Measurements from ENCODE around the gene MYRFL. TPM values are rescaled to one million over a fixed set of nuclear protein-coding genes. Genes with fewer than 3 reads are reported as not detected.
A peak's percentile ranks its signal among the peaks of the same experiment; 100 is the strongest.
"Not testable (repeated sequence)": the region's sequence is repeated elsewhere in the genome, so short reads cannot be mapped to it uniquely, and the experiment has no call there.

Gene MYRFL
- total RNA-seq, 4 donors from 2014 or later = not detected

DNA sequence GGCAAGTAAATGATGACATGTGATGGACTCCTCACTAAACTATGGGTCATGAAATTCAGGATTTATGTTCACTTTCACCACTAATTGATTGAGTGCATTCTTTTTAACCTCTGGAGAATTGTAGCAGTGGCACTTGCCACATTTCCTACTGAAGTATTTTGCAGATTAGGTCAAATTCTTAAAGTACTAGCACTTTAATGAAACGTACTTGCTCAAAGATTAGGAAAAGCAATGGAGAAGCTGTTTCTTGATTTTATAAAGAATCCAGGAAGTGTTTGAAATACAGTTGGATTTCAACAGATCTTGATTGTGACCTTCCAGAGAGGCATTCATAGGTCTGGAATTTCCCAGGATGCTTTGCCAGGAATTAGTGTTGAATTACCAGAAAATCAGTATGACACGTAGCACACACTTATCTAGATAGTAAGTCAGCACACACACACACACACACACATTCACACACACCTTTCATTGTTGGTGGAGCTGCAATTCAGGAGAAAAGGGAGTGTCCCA lies 162.6 kb downstream of the MYRFL start:
- WGBS = 10% methylated on average over 2 of the region's 2 CpGs
- Histone ChIP-seq H3K36me3 (no peaks in the 10 kb centered on the region), H3K27me3 (no peaks in the 10 kb centered on the region), H3K9me3 (no peaks in the 10 kb centered on the region), H3K4me3 (peak overlapping the region in 2 of 4 donors; percentile 16 to 22), H3K4me1 (peaks cover 0 to 22% (median 21%) of the 10 kb centered on the region in 4 donors), H3K27ac (replicated peaks in 1 of 4) (peak overlapping the region; percentile 19 to 72 (median 44))
- DNase-seq (ENCODE audit: extremely low spot score) = no peak
- intact Hi-C loops (cut with DNase I) = no loop called here
- TF ChIP-seq, protein P1, sequence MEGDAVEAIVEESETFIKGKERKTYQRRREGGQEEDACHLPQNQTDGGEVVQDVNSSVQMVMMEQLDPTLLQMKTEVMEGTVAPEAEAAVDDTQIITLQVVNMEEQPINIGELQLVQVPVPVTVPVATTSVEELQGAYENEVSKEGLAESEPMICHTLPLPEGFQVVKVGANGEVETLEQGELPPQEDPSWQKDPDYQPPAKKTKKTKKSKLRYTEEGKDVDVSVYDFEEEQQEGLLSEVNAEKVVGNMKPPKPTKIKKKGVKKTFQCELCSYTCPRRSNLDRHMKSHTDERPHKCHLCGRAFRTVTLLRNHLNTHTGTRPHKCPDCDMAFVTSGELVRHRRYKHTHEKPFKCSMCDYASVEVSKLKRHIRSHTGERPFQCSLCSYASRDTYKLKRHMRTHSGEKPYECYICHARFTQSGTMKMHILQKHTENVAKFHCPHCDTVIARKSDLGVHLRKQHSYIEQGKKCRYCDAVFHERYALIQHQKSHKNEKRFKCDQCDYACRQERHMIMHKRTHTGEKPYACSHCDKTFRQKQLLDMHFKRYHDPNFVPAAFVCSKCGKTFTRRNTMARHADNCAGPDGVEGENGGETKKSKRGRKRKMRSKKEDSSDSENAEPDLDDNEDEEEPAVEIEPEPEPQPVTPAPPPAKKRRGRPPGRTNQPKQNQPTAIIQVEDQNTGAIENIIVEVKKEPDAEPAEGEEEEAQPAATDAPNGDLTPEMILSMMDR (IDR thresholded peaks at IDR 0.05) = no peak
- TF ChIP-seq EP300 (IDR thresholded peaks at IDR 0.05) = no peak
- TF ChIP-seq POLR2AphosphoS5 (IDR thresholded peaks at IDR 0.05) = peak in 1 of 2 donors; percentile 46

DNA sequence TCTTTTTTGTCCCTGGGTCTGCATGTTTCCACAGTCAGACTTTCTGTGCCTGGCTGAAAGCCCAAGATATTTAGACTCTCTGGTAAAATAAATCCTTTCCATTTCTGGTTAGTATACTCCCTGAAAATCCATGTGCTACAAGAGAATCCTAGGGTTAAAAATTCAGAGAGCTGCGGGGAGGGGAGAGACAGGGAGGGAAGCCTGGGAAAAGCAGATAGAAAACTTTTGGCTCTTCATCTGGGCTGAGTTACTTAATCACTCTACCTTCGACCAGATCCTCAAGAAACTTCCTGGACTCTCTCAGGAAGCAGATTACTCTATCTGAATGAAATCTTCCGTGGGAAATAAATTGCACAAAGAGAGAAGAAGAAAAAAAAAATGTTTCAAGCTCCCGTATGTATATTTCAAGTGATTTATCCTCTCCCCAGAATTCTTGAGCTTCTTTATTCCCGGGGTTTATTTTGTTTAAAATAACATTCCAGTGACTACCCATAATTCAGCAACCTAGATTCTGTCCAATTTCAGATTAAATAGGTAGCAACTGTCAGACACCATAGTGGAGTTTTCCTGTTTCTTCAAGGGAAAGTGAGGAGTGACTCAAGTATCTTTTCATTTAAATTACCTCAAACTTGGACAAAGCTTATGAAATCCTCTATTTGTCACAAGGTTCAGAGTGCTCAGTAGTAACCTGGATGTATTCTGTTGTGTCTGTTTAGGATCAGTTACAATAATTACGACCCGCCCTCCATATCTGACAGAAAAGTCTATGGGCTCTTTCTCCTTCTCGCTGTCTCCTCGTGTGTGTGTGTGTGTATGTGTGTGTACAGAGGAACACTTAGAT lies 163.7 kb downstream of the MYRFL start:
- intact Hi-C loops (cut with DNase I) = no loop called here
- no peaks in the 10 kb centered on the region for H3K9me3 ChIP-seq
- no peaks in the 10 kb centered on the region for H3K36me3 ChIP-seq
- no peaks in the 10 kb centered on the region for H3K27me3 ChIP-seq
- TF ChIP-seq EP300 (IDR thresholded peaks at IDR 0.05) (no peak), POLR2A (IDR thresholded peaks at IDR 0.05; ENCODE audit: low read depth) (no peak), POLR2AphosphoS5 (IDR thresholded peaks at IDR 0.05) (no peak)
- TF ChIP-seq, protein P1 (IDR thresholded peaks at IDR 0.05) = no peak
- peak overlapping the region; percentile 19 to 72 (median 44) for H3K27ac ChIP-seq (replicated peaks in 1 of 4)
- no peak for DNase-seq (ENCODE audit: extremely low spot score)
- H3K4me3 ChIP-seq = peak overlapping the region; percentile 13 to 22 (median 19)
- WGBS = 32% methylated on average over 9 of the region's 9 CpGs
- H3K4me1 ChIP-seq = peaks cover 0 to 22% (median 21%) of the 10 kb centered on the region in 4 donors

DNA sequence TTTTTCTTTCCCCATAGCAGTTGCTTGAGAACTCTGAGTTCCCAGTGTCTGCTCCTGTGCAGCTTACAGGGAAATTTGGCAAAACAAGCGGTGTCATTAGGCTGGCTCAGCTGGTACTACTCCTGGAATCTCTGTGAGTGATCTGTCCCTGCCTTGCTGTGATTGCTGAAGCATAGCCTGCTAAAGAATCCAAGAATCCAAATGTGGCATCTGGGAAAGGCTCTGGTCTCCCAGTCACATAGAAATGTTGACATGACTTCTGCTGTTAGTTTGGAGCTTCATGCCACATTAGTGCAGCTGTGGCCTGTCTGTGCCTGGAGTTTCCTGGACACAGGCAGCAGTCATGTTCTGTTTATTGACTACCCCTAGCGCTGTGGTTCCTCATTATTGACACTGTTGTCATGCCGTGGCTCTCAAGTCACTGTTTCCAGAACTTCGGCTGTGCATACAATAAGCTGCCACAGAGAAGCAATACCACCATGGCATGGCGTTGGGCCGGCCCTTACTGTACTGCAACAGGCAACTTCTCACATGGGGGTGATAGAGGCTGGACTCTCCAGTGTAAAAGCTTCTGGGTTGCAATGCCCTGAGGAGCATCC lies 166.8 kb downstream of the MYRFL start:
- TF ChIP-seq POLR2A (IDR thresholded peaks at IDR 0.05; ENCODE audit: low read depth) = no peak
- TF ChIP-seq, protein P1 (IDR thresholded peaks at IDR 0.05) = no peak
- TF ChIP-seq POLR2AphosphoS5 (IDR thresholded peaks at IDR 0.05) = no peak
- TF ChIP-seq EP300 (IDR thresholded peaks at IDR 0.05) = no peak
- Histone ChIP-seq H3K4me3 (no peak overlapping the region), H3K36me3 (no peaks in the 10 kb centered on the region), H3K27me3 (no peaks in the 10 kb centered on the region), H3K4me1 (peaks cover 0 to 22% (median 21%) of the 10 kb centered on the region in 4 donors), H3K27ac (replicated peaks in 1 of 4) (no peak overlapping the region), H3K9me3 (no peaks in the 10 kb centered on the region)
- intact Hi-C loops (cut with DNase I) = no loop called here
- no peak for DNase-seq (ENCODE audit: extremely low spot score)
- WGBS = 96% methylated on average over 5 of the region's 6 CpGs

DNA sequence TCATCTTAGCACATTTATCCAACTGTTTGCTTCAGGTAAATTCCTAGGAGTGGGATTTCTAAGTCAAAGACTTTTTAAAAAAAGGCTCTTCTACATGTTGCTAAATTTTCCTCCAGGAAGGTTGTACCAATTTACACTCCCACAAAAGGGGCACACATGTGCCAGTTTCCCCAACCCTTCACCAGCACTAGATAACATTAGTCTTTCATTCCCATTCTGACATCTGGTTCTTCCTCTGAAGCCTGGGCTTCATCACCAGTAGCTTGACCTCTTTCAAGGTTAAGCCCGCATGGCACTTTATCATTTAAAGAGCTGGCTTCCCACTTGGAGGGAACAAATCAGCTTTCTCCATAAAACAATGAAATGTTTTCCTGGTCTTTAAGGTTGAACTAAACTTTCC lies 168.4 kb downstream of the MYRFL start:
- WGBS = 87% methylated on average over 1 of the region's 1 CpG
- DNase-seq (ENCODE audit: extremely low spot score) = no peak
- Histone ChIP-seq H3K9me3 (no peaks in the 10 kb centered on the region), H3K27me3 (no peaks in the 10 kb centered on the region), H3K27ac (replicated peaks in 1 of 4) (no peak overlapping the region), H3K4me3 (no peak overlapping the region), H3K36me3 (no peaks in the 10 kb centered on the region), H3K4me1 (peaks cover 0 to 10% (median 8%) of the 10 kb centered on the region in 4 donors)
- intact Hi-C loops (cut with DNase I) = no loop called here
- TF ChIP-seq, protein P1 (IDR thresholded peaks at IDR 0.05) = no peak
- TF ChIP-seq EP300 (IDR thresholded peaks at IDR 0.05) (no peak), POLR2A (IDR thresholded peaks at IDR 0.05; ENCODE audit: low read depth) (no peak), POLR2AphosphoS5 (IDR thresholded peaks at IDR 0.05) (no peak)

DNA sequence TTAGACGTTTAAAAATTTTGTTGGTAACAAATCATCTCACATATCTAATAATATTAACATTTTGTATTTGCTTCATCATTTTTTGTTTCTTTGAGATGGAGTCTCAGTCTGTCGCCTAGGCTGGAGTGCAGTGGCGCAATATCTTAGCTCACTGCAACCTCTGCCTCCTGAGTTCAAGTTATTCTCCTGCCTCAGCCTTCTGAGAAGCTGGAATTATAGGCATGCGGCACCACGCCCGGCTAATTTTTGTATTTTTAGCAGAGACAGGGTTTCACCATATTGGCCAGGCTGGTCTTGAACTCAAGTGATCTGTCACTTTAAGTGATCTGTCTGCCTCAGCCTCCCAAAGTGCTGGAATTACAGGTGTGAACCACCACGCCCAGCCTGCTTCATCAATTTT lies 169.1 kb downstream of the MYRFL start:
- DNase-seq (ENCODE audit: extremely low spot score); H3K9me3 ChIP-seq; intact Hi-C loops (cut with DNase I); H3K27ac ChIP-seq (replicated peaks in 1 of 4); H3K4me1 ChIP-seq; H3K36me3 ChIP-seq; H3K4me3 ChIP-seq; H3K27me3 ChIP-seq: not testable (repeated sequence)
- 93% methylated on average over 7 of the region's 7 CpGs for WGBS
